GM12878 (cell line): Measurements from ENCODE around the gene DIPK1A. TPM values are rescaled to one million over a fixed set of nuclear protein-coding genes. Genes with fewer than 3 reads are reported as not detected.
A peak's percentile ranks its signal among the peaks of the same experiment; 100 is the strongest.
"Not testable (repeated sequence)": the region's sequence is repeated elsewhere in the genome, so short reads cannot be mapped to it uniquely, and the experiment has no call there.

Source experiments
- ATAC-seq: fragments of 200-7000 bp; cut with Tn5 transposase; 3 replicates; pipeline ENCODE4 v1.9.1; 2020; ENCODE audit warnings: mild to moderate bottlenecking, moderate library complexity
- BruUV-seq: library from RNA; stranded (reverse); fragments of 400-500 nt; replicated peaks from 2 replicates; lab custom pipeline; 2021; lab: Mats Ljungman, UMichigan
- CTCF ChIA-PET: fragments of 300-600 bp; sonication (Branson Sonifier 250); formaldehyde crosslinking; extraction: SDS; loops from one replicate; lab custom pipeline; 2021; ENCODE audit warnings: inconsistent platforms; lab: Yijun Ruan, JAX
- POLR2A ChIA-PET: fragments of 350-600 bp; formaldehyde crosslinking; extraction: SDS; loops from one replicate; lab custom pipeline; 2021; ENCODE audit warnings: inconsistent platforms; lab: Charles Lee
- RAD21 ChIA-PET: fragments of 300-600 bp; sonication (Branson Sonifier 250); formaldehyde crosslinking; loops from one replicate; lab custom pipeline; 2023; ENCODE audit warnings: antibody characterized with exemption; ENCODE audit not compliant: unreplicated experiment; lab: Charles Lee
- SMC1A ChIA-PET: fragments of 300-600 bp; sonication (Branson Sonifier 250); formaldehyde crosslinking; loops from one replicate; lab custom pipeline; 2023; ENCODE audit not compliant: unreplicated experiment, uncharacterized antibody; lab: Charles Lee
- DNase-seq: peaks from one replicate; pipeline ENCODE4 v3.0.0-alpha.2; 2011; ENCODE audit warnings: low read depth, low spot score
- FAIRE-seq: peaks from 3 replicates; lab custom pipeline; 2011; peaks lifted over from hg19 to GRCh38; lab: Jason Lieb, UNC
- H2AFZ ChIP-seq: 2 replicates; pipeline ENCODE4 v1.6.0; 2011; ENCODE audit warnings: low read depth, low read length, control low read depth; ENCODE audit not compliant: control insufficient read depth
- H3K27ac ChIP-seq: 2 replicates; pipeline ENCODE4 v1.5.1; 2011; ENCODE audit warnings: control low read depth; ENCODE audit not compliant: control insufficient read depth, insufficient read depth
- H3K27me3 ChIP-seq, 2 experiments: replicated peaks in 1 of 2; 2 replicates each; pipeline versions ENCODE4 v1.6.0 to v1.6.1; 2011; ENCODE audit warnings: low read length in 1 of 2; ENCODE audit not compliant: control insufficient read depth in 2 of 2, insufficient read depth in 2 of 2
- H3K36me3 ChIP-seq, 2 experiments: 2 replicates each; pipeline ENCODE4 v1.5.1; 2011; ENCODE audit warnings: low read length in 1 of 2; ENCODE audit not compliant: control insufficient read depth in 2 of 2, insufficient read depth in 2 of 2
- H3K4me1 ChIP-seq: 2 replicates; pipeline ENCODE4 v1.6.1; 2011; ENCODE audit warnings: mild to moderate bottlenecking, low read length, moderate library complexity, mixed read lengths; ENCODE audit not compliant: control insufficient read depth, insufficient read depth
- H3K4me2 ChIP-seq: 2 replicates; pipeline ENCODE4 v1.6.0; 2011; ENCODE audit warnings: control low read depth; ENCODE audit not compliant: control insufficient read depth, insufficient read depth
- H3K4me3 ChIP-seq: fragments of 200-600 bp; sonication (generic); 2 replicates; pipeline ENCODE4 v1.5.1; 2016
- H3K79me2 ChIP-seq: 2 replicates; pipeline ENCODE4 v1.6.0; 2011; ENCODE audit warnings: low read length; ENCODE audit not compliant: control insufficient read depth, insufficient read depth
- H3K9ac ChIP-seq: 2 replicates; pipeline ENCODE4 v1.8.0; 2011; ENCODE audit warnings: low read length, control low read depth, mixed read lengths; ENCODE audit not compliant: control insufficient read depth, insufficient read depth
- H3K9me3 ChIP-seq: replicated peaks from 3 replicates; pipeline ENCODE4 v1.5.1; 2011; ENCODE audit warnings: mild to moderate bottlenecking, low read length; ENCODE audit not compliant: control insufficient read depth, insufficient read depth
- H4K20me1 ChIP-seq: 2 replicates; pipeline ENCODE4 v1.6.0; 2011; ENCODE audit not compliant: control insufficient read depth, insufficient read depth
- BHLHE40 ChIP-seq, 2 experiments: fragments of 450-650 bp in 1 of 2; IDR thresholded peaks; 2 replicates each; pipeline ENCODE4 v1.6.1; 2011 to 2017; ENCODE audit warnings: low read depth in 2 of 2, borderline replicate concordance in 1 of 2, improper control_type of control experiment in 1 of 2, low read length in 1 of 2, mild to moderate bottlenecking in 1 of 2
- CBX5 ChIP-seq: sonication (generic); IDR thresholded peaks from 2 replicates; pipeline ENCODE4 v1.6.1; 2016; ENCODE audit warnings: low read depth, moderate library complexity, mild to moderate bottlenecking, inconsistent platforms
- JUNB ChIP-seq: IDR thresholded peaks from 2 replicates; pipeline ENCODE4 v1.6.1; 2016; ENCODE audit warnings: antibody characterized with exemption, mild to moderate bottlenecking
- LARP7 ChIP-seq: fragments of 450-650 bp; IDR thresholded peaks from 2 replicates; pipeline ENCODE4 v1.6.1; 2017; ENCODE audit warnings: mild to moderate bottlenecking
- RAD21 ChIP-seq: IDR thresholded peaks from 2 replicates; pipeline ENCODE4 v1.6.1; 2011; ENCODE audit warnings: mild to moderate bottlenecking, low read depth, low read length, moderate library complexity; ENCODE audit not compliant: insufficient read depth
- RFX5 ChIP-seq: IDR thresholded peaks from 2 replicates; pipeline ENCODE4 v1.6.1; 2011; ENCODE audit warnings: low read depth, low read length, improper control_type of control experiment
- SREBF1 ChIP-seq: IDR thresholded peaks from 2 replicates; pipeline ENCODE4 v1.6.1; 2012; ENCODE audit warnings: mild to moderate bottlenecking, low read length
- TAF1 ChIP-seq: IDR thresholded peaks from 2 replicates; pipeline ENCODE4 v1.6.1; 2011; ENCODE audit warnings: mild to moderate bottlenecking, low read depth, low read length, borderline replicate concordance
- WRNIP1 ChIP-seq: IDR thresholded peaks from 2 replicates; pipeline ENCODE4 v1.6.1; 2011; ENCODE audit warnings: low read depth, low read length, improper control_type of control experiment, borderline replicate concordance
- ZNF384 ChIP-seq: IDR thresholded peaks from 2 replicates; pipeline ENCODE4 v1.6.1; 2012; ENCODE audit warnings: low read depth, mild to moderate bottlenecking, low read length, improper control_type of control experiment, borderline replicate concordance
- WGBS: methylation state at CpG from one replicate; pipeline ENCODE4 v1.1.6; 2016; ENCODE audit warnings: low lambda C conversion rate; ENCODE audit not compliant: insufficient replicate concordance, insufficient coverage; ENCODE audit errors: missing lambda C conversion rate; 5-methylcytosine and 5-hydroxymethylcytosine counted together
- in situ Hi-C: fragments of 300-500 bp; cut with MboI; formaldehyde crosslinking; loops from 9 replicates; pipeline ENCODE4 v1.14.3; 2018; ENCODE audit warnings: mixed read lengths
- intact Hi-C: fragments of 100-400 bp; cut with micrococcal nuclease; formaldehyde crosslinking; loops from one replicate; pipeline ENCODE4 v1.14.2; 2022; ENCODE audit not compliant: unreplicated experiment
- polyA plus RNA-seq, 11 experiments: library from polyadenylated mRNA; depleted of rRNA in 4 of 11; unstranded in 6 of 11; stranded (reverse) in 5 of 11; fragments of >200 nt; fragmentation: Nextera tagmentation in 4 of 11; fragmentation: Illumina TruSeq in 1 of 11; extraction: Ambion mirVana in 4 of 11; extraction: Trizol in 1 of 11; gene quantifications; 1 replicate in 1 of 11; 2 replicates in 10 of 11; pipeline versions ENCODE4 v1.2.1 to v1.2.3, GENCODE V29; 2011 to 2016; ENCODE audit warnings: inconsistent platforms in 2 of 11, missing spikeins in 2 of 11, low read depth in 1 of 11
- total RNA-seq, 4 experiments: library from RNA; depleted of rRNA in 3 of 4; stranded (reverse); fragments of >200 nt in 3 of 4; fragmentation: Illumina TruSeq in 1 of 4; extraction: Trizol in 1 of 4; gene quantifications; 2 replicates each; pipeline versions ENCODE4 v1.2.1 to v1.2.3, GENCODE V29; 2013 to 2021

Gene DIPK1A
- total and polyA plus RNA-seq, 10 of the 15 experiments (the other 5 are each of a cell fraction or from before 2014, with no cell fraction given): 4.9 to 15.0 (median 9.7) TPM

DNA sequence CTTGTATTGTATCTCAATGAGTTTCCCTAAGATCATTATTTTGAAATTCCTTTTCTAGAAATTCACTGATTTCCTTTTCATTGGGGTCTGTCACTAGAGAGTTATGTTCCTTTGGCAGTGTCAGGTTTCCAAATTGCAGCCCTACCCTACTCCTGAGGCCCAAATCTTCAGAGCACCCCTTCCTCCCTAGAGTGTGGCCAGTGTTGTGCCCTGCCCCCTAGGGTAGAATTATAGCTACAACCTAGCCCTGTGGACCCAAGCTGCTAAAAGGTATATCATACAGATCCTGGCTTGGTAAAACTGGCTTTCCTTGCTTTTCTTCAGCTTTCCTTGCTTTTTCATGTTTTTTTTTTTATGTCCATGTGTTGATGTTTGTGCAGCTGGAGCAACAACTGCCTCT is 60.7 kb downstream of the DIPK1A start:
- Histone ChIP-seq H3K27ac (no peak overlapping the region), H2AFZ (no peak overlapping the region), H3K9me3 (peaks cover 6% of the 10 kb centered on the region; the same call in 2 of the 3 replicates), H4K20me1 (no peaks in the 10 kb centered on the region), H3K36me3 (peaks cover 4 to 5% of the 10 kb centered on the region in 2 experiments; a peak in 2 of 4 replicates), H3K9ac (no peak overlapping the region), H3K4me2 (no peak overlapping the region), H3K27me3 (no peaks in the 10 kb centered on the region), H3K4me3 (no peak overlapping the region), H3K4me1 (peaks cover 7% of the 10 kb centered on the region), H3K79me2 (peaks cover 3% of the 10 kb centered on the region)
- BruUV-seq: no TSS peak
- no peak for ATAC-seq
- FAIRE-seq: no peak
- intact Hi-C loops: no loop called here
- POLR2A ChIA-PET: no interaction called here
- no peak for DNase-seq
- CTCF ChIA-PET: interaction anchor here (0.9 to 1.5 kb wide), 6 partner anchors 9 to 162 kb away, joined by 3 to 4 read pairs (median 4); no protein-coding TSS in a partner anchor
- in situ Hi-C loops: no loop called here
- RAD21 ChIA-PET: interaction anchor here (1.1 kb wide), 1 partner anchor 93 kb away, joined by 5 read pairs; no protein-coding TSS in a partner anchor
- TF ChIP-seq BHLHE40 (IDR thresholded peaks at IDR 0.05; ENCODE audit: borderline replicate concordance in 1 of 2, low read depth in 2 of 2, low read length in 1 of 2) (no peak), SREBF1 (no peak), RAD21 (no peak), RFX5 (no peak), JUNB (no peak), ZNF384 (no peak), TAF1 (no peak), WRNIP1 (no peak)
- SMC1A ChIA-PET: interaction anchor here (1.0 to 3.1 kb wide), 3 partner anchors 13 to 23 kb away, joined by 4 to 9 read pairs (median 4); no protein-coding TSS in a partner anchor

DNA sequence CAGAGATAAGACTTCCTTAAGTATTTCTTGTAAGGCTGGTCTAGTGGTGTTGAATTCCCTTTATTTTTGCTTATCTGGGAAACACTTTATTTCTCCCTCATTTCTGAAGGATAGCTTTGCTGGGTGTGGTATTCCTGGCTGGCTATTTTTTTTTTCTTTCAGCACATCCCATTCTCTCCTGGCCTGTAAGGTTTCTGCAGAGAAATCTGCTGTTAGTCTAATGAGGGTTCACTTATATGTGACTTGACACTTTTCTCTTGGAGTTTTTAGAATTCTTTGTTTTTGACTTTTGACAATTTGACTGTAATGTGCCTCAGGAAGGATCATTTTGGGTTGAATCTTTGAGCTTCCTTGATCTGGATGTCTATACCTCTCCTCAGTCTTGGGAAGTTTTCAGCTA is 61.5 kb downstream of the DIPK1A start:
- Histone ChIP-seq H4K20me1 (no peaks in the 10 kb centered on the region), H3K36me3 (peaks cover 4 to 5% of the 10 kb centered on the region in 2 experiments; a peak in 2 of 4 replicates), H3K9ac (no peak overlapping the region), H3K4me1 (peaks cover 7% of the 10 kb centered on the region), H3K4me3 (no peak overlapping the region), H3K27me3 (no peaks in the 10 kb centered on the region), H3K9me3 (peaks cover 6% of the 10 kb centered on the region; the same call in 2 of the 3 replicates), H2AFZ (no peak overlapping the region), H3K27ac (no peak overlapping the region), H3K4me2 (no peak overlapping the region), H3K79me2 (no peaks in the 10 kb centered on the region)
- ChIA-PET CTCF (interaction anchor here (0.9 to 1.4 kb wide), 5 partner anchors 10 to 162 kb away, joined by 3 to 4 read pairs (median 3); no protein-coding TSS in a partner anchor), POLR2A (no interaction called here), SMC1A (interaction anchor here (1.2 to 3.1 kb wide), 5 partner anchors 12 to 94 kb away, joined by 3 to 9 read pairs (median 4); no protein-coding TSS in a partner anchor), RAD21 (interaction anchor here (0.7 kb wide), 1 partner anchor 95 kb away, joined by 3 read pairs; no protein-coding TSS in a partner anchor)
- ATAC-seq: no peak
- BruUV-seq: TSS peak; percentile 24
- in situ Hi-C loops: no loop called here
- no peak for TF ChIP-seq LARP7
- 0 out of 2 replicates have a peak, but pooled peaks have one; percentile 39 for TF ChIP-seq CBX5
- DNase-seq: no peak
- FAIRE-seq: no peak
- intact Hi-C loops: no loop called here

DNA sequence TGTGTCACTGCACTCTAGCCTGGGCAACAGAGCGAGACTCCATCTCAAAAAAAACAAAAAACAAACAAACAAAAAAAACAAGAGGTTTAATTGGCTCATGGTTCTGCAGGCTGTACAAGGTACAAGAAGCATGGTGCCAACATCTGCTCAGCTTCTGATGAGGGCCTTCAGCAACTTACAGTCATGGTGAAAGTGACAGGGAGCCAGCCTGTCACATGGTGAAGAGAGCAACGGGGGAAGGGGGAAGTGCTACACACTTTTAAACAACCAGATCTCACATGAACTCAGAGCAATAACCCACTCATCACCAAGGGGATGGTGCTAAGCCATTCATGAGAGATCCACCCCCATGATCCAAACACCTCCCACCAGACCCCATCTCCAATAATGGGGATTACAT is 63.2 kb downstream of the DIPK1A start:
- POLR2A ChIA-PET, H3K9ac ChIP-seq, in situ Hi-C loops, H3K4me1 ChIP-seq, H3K27ac ChIP-seq, SMC1A ChIA-PET, H3K27me3 ChIP-seq, intact Hi-C loops, RAD21 ChIA-PET, CTCF ChIA-PET, H3K4me3 ChIP-seq, H2AFZ ChIP-seq, H4K20me1 ChIP-seq, FAIRE-seq, DNase-seq, H3K36me3 ChIP-seq, BruUV-seq, H3K79me2 ChIP-seq, H3K9me3 ChIP-seq: not testable (repeated sequence)
- 50% methylated on average over 2 of the region's 2 CpGs for WGBS
- H3K4me2 ChIP-seq: 0 out of 2 replicates have a peak overlapping the region, but pooled peaks have one; percentile 7
- ATAC-seq: peak; percentile 38; the same call in 2 of the 3 replicates
